ENCODE measurements around the gene MIEN1. TPM values are rescaled to one million over a fixed set of nuclear protein-coding genes. Genes with fewer than 3 reads are reported as not detected.
A peak's percentile ranks its signal among the peaks of the same experiment; 100 is the strongest.
"Not testable (repeated sequence)": the region's sequence is repeated elsewhere in the genome, so short reads cannot be mapped to it uniquely, and the experiment has no call there.

Gene MIEN1
- total RNA-seq, 1 donor from 2014 or later: 97.0 TPM

GRCh38 chr17:39699818-39700147 is 30.5 kb downstream of the MIEN1 start, which contains the start of gene ERBB2:
Gene ERBB2 (plus strand): TSS chr17:39700064. CDS start chr17:39700239, 175 bp downstream.
- peak; percentile 42 for DNase-seq (ENCODE audit: low read depth)
- H3K27me3 ChIP-seq (ENCODE audit: control insufficient read depth, insufficient read depth, low read length): no peaks in the 10 kb centered on the region
- H3K36me3 ChIP-seq (ENCODE audit: control insufficient read depth, insufficient read depth, low read length): no peaks in the 10 kb centered on the region
- TF ChIP-seq CTCF (IDR thresholded peaks at IDR 0.05; ENCODE audit: insufficient read depth, low read length, poor library complexity, severe bottlenecking): no peak
- H3K4me3 ChIP-seq (ENCODE audit: low read depth, low read length): peak within 1 kb of the TSS; percentile 73

GRCh38 chr17:39699157-39699817 is 31.0 kb downstream of the MIEN1 start:
- peak overlapping the region; percentile 73 for H3K4me3 ChIP-seq (ENCODE audit: low read depth, low read length)
- H3K27me3 ChIP-seq (ENCODE audit: control insufficient read depth, insufficient read depth, low read length); DNase-seq (ENCODE audit: low read depth); H3K36me3 ChIP-seq (ENCODE audit: control insufficient read depth, insufficient read depth, low read length): not testable (repeated sequence)

- no peak for TF ChIP-seq CTCF (IDR thresholded peaks at IDR 0.05; ENCODE audit: insufficient read depth, low read length, poor library complexity, severe bottlenecking)
- H3K36me3 ChIP-seq (ENCODE audit: control insufficient read depth, insufficient read depth, low read length): no peaks in the 10 kb centered on the region
- no peak overlapping the region for H3K4me3 ChIP-seq (ENCODE audit: low read depth, low read length)
- no peak for DNase-seq (ENCODE audit: low read depth)
- no peaks in the 10 kb centered on the region for H3K27me3 ChIP-seq (ENCODE audit: control insufficient read depth, insufficient read depth, low read length)
These were observed 32.4 kb downstream of the MIEN1 start for GRCh38 chr17:39697961-39698360.

GRCh38 chr17:39696731-39697130 is 33.6 kb downstream of the MIEN1 start:
- H3K27me3 ChIP-seq (ENCODE audit: control insufficient read depth, insufficient read depth, low read length): no peaks in the 10 kb centered on the region
- no peak overlapping the region for H3K4me3 ChIP-seq (ENCODE audit: low read depth, low read length)
- no peak for DNase-seq (ENCODE audit: low read depth)
- no peak for TF ChIP-seq CTCF (IDR thresholded peaks at IDR 0.05; ENCODE audit: insufficient read depth, low read length, poor library complexity, severe bottlenecking)
- H3K36me3 ChIP-seq (ENCODE audit: control insufficient read depth, insufficient read depth, low read length): no peaks in the 10 kb centered on the region

GRCh38 chr17:39695089-39695474 is 35.2 kb downstream of the MIEN1 start:
- no peak for DNase-seq (ENCODE audit: low read depth)
- Histone ChIP-seq H3K4me3 (ENCODE audit: low read depth, low read length) (no peak overlapping the region), H3K27me3 (ENCODE audit: control insufficient read depth, insufficient read depth, low read length) (no peaks in the 10 kb centered on the region), H3K36me3 (ENCODE audit: control insufficient read depth, insufficient read depth, low read length) (no peaks in the 10 kb centered on the region)
- no peak for TF ChIP-seq CTCF (IDR thresholded peaks at IDR 0.05; ENCODE audit: insufficient read depth, low read length, poor library complexity, severe bottlenecking)

- no peaks in the 10 kb centered on the region for H3K36me3 ChIP-seq (ENCODE audit: control insufficient read depth, insufficient read depth, low read length)
- H3K4me3 ChIP-seq (ENCODE audit: low read depth, low read length): no peak overlapping the region
- DNase-seq (ENCODE audit: low read depth): no peak
- no peaks in the 10 kb centered on the region for H3K27me3 ChIP-seq (ENCODE audit: control insufficient read depth, insufficient read depth, low read length)
- no peak for TF ChIP-seq CTCF (IDR thresholded peaks at IDR 0.05; ENCODE audit: insufficient read depth, low read length, poor library complexity, severe bottlenecking)
These were observed 35.7 kb downstream of the MIEN1 start for GRCh38 chr17:39694593-39694992.

Data from kidney epithelial cell (primary cell).